ENCODE data around the gene TP53I13.

Gene TP53I13

GRCh38 chr17:29595107-29595942, 26.8 kb downstream of the TP53I13 start:
- no peak for DNase-seq

- DNase-seq: no peak
These were observed 27.7 kb downstream of the TP53I13 start for GRCh38 chr17:29595943-29596774.

GRCh38 chr17:29596811-29597210, 28.3 kb downstream of the TP53I13 start:
- DNase-seq: no peak

- DNase-seq: no peak
These were observed 29.1 kb downstream of the TP53I13 start for GRCh38 chr17:29597361-29598172.

- DNase-seq: no peak
These were observed 34.7 kb downstream of the TP53I13 start for GRCh38 chr17:29603109-29603674.

GRCh38 chr17:29607557-29608195, 39.2 kb downstream of the TP53I13 start:
- no peak for DNase-seq

GRCh38 chr17:29608986-29609385, 40.5 kb downstream of the TP53I13 start:
- no peak for DNase-seq

GRCh38 chr17:29610395-29610794, 41.9 kb downstream of the TP53I13 start:
- DNase-seq: no peak

GRCh38 chr17:29611351-29612093, 43.0 kb downstream of the TP53I13 start:
- DNase-seq: no peak

GRCh38 chr17:29612094-29612403, 43.5 kb downstream of the TP53I13 start:
- DNase-seq: no peak

GRCh38 chr17:29612404-29613280, 44.1 kb downstream of the TP53I13 start:
- DNase-seq: no peak

- no peak for DNase-seq
These were observed 44.9 kb downstream of the TP53I13 start for GRCh38 chr17:29613352-29613837.

- DNase-seq: no peak
These were observed 45.4 kb downstream of the TP53I13 start for GRCh38 chr17:29613856-29614255.

GRCh38 chr17:29614349-29615047, 46.0 kb downstream of the TP53I13 start:
- no peak for DNase-seq

- DNase-seq: no peak
These were observed 46.5 kb downstream of the TP53I13 start for GRCh38 chr17:29615048-29615385.

- no peak for DNase-seq
These were observed 47.2 kb downstream of the TP53I13 start for GRCh38 chr17:29615492-29616299.

GRCh38 chr17:29616300-29617048, 48.0 kb downstream of the TP53I13 start:
- DNase-seq: no peak

- DNase-seq: no peak
These were observed 48.6 kb downstream of the TP53I13 start for GRCh38 chr17:29617125-29617480.
